HG02943 (cell line): ENCODE data around the gene MN1.

Source experiments
- ATAC-seq: cut with Tn5 transposase; IDR thresholded peaks from one replicate; pipeline ENCODE4 v1.9.1; 2021; ENCODE audit warnings: mild to moderate bottlenecking, low read depth, moderate library complexity; ENCODE audit not compliant: unreplicated experiment

The MN1 gene

GRCh38 chr22:27719535-27720227 is 81.9 kb downstream of the MN1 start:
- ATAC-seq = no peak

GRCh38 chr22:27719036-27719347 is 82.6 kb downstream of the MN1 start:
- ATAC-seq = no peak

GRCh38 chr22:27718186-27719035 is 83.1 kb downstream of the MN1 start:
- ATAC-seq = no peak

- no peak for ATAC-seq
Measured at GRCh38 chr22:27717094-27717493, 84.5 kb downstream of the MN1 start.

- no peak for ATAC-seq
Measured at GRCh38 chr22:27716074-27716473, 85.5 kb downstream of the MN1 start.

- no peak for ATAC-seq
Measured at GRCh38 chr22:27715106-27715505, 86.5 kb downstream of the MN1 start.

GRCh38 chr22:27714068-27714467 is 87.5 kb downstream of the MN1 start:
- no peak for ATAC-seq

GRCh38 chr22:27713461-27713860 is 88.1 kb downstream of the MN1 start:
- ATAC-seq = no peak

GRCh38 chr22:27711756-27712155 is 89.8 kb downstream of the MN1 start:
- no peak for ATAC-seq

GRCh38 chr22:27711012-27711411 is 90.5 kb downstream of the MN1 start:
- no peak for ATAC-seq

- ATAC-seq = no peak
Measured at GRCh38 chr22:27709919-27710675, 91.5 kb downstream of the MN1 start.

- no peak for ATAC-seq
Measured at GRCh38 chr22:27706489-27706888, 95.1 kb downstream of the MN1 start.

- ATAC-seq = no peak
Measured at GRCh38 chr22:27705408-27706080, 96.0 kb downstream of the MN1 start.

- no peak for ATAC-seq
Measured at GRCh38 chr22:27704581-27704980, 97.0 kb downstream of the MN1 start.

GRCh38 chr22:27699383-27700019 is 102.1 kb downstream of the MN1 start:
- ATAC-seq = no peak

GRCh38 chr22:27698813-27699212 is 102.7 kb downstream of the MN1 start:
- no peak for ATAC-seq
